Ovary (tissue), 9 donors: ENCODE data around the gene CDKAL1. TPM values are rescaled to one million over a fixed set of nuclear protein-coding genes. Genes with fewer than 3 reads are reported as not detected.
A peak's percentile ranks its signal among the peaks of the same experiment; 100 is the strongest.

Experiments
- DNase-seq, 5 donors: peaks; one replicate each; pipeline ENCODE4 v3.0.0-alpha.2; 2019 to 2020
- H3K27ac ChIP-seq, 2 donors: fragments of 200-600 bp; one replicate each; pipeline versions ENCODE4 v1.5.1 to v1.8.0; 2019 to 2022
- H3K27me3 ChIP-seq: fragments of 200-600 bp; one replicate; pipeline ENCODE4 v1.8.0; 2022
- H3K36me3 ChIP-seq: fragments of 200-600 bp; sonication (generic); one replicate; pipeline ENCODE4 v1.5.1; 2019
- H3K4me1 ChIP-seq: one replicate; pipeline ENCODE4 v1.8.1; 2013; ENCODE audit warnings: mild to moderate bottlenecking, moderate library complexity; ENCODE audit not compliant: insufficient read depth
- H3K4me3 ChIP-seq: fragments of 200-600 bp; sonication (generic); one replicate; pipeline ENCODE4 v1.5.1; 2017
- H3K9me3 ChIP-seq, 2 donors: fragments of 200-600 bp in 1 of 2; sonication (generic) in 1 of 2; one replicate each; pipeline versions ENCODE4 v1.5.1 to v1.8.1; 2013 to 2019; ENCODE audit warnings: mild to moderate bottlenecking in 1 of 2, moderate library complexity in 1 of 2
- CTCF ChIP-seq, 3 donors: fragments of 450-650 bp in 2 of 3; fragments of 200-600 bp in 1 of 3; IDR thresholded peaks; one replicate each; pipeline versions ENCODE4 v1.5.1 to v1.8.0; 2016 to 2022; ENCODE audit warnings: antibody characterized with exemption in 3 of 3, mild to moderate bottlenecking in 1 of 3
- EP300 ChIP-seq: sonication (generic); formaldehyde crosslinking; IDR thresholded peaks from one replicate; pipeline ENCODE4 v1.6.1; 2017; ENCODE audit warnings: antibody characterized with exemption
- POLR2A ChIP-seq: fragments of 450-650 bp; IDR thresholded peaks from one replicate; pipeline ENCODE4 v1.6.1; 2017; ENCODE audit warnings: antibody characterized with exemption, mild to moderate bottlenecking, moderate library complexity
- WGBS, 3 donors: extraction: QIAGEN DNeasy Blood & Tissue Kit in 1 of 3; methylation state at CpG; one replicate each; pipeline versions ENCODE4 v1.1.5 to v1.1.7; 2013 to 2017; 5-methylcytosine and 5-hydroxymethylcytosine counted together
- intact Hi-C, 4 donors: fragments of 100-400 bp; cut with DNase I; formaldehyde crosslinking; loops; one replicate each; pipeline versions ENCODE4 v1.11.0 to v1.15.1; 2022 to 2023
- polyA plus RNA-seq, 2 donors: library from polyadenylated mRNA; stranded (reverse); fragments of 200-250 nt in 1 of 2; fragments of 350-450 nt in 1 of 2; fragmentation: Illumina TruSeq in 1 of 2; extraction: RNeasy Lipid Tissue Mini Kit (QIAGEN cat#74804) in 1 of 2; gene quantifications; one replicate each; pipeline ENCODE4 v1.2.3, GENCODE V29; 2013 to 2014
- total RNA-seq, 7 donors: library from RNA; depleted of rRNA in 2 of 7; stranded (reverse); fragments of >200 nt in 2 of 7; fragmentation: NEBNext Ultra II Directional in 3 of 7; extraction: Animal tissue kit (Norgen Biotek cat#: 25700) in 3 of 7; gene quantifications; one replicate each; pipeline versions ENCODE4 v1.1.0 to v1.2.4, GENCODE V29; 2016 to 2023
- donor health status: DM: no; HTN: no; CAD: no; lungs with moderate emphysema.
- donor health status: DM: no; HTN: no; CAD: no.
- donor health status: Bipolar disorder and iron deficiency.
- donor health status: DM: yes; HTN: yes; CAD: no.
- donor health status: DM: no; HTN: no; CAD: no.
- donor health status: DM: yes; HTN: yes; CAD: no.

CDKAL1 gene
- total and polyA plus RNA-seq, 9 donors = 6.8 to 21.3 (median 18.9) TPM

- H3K27me3 ChIP-seq = no peaks in the 10 kb centered on the region
- DNase-seq = no peak
- no peaks in the 10 kb centered on the region for H3K36me3 ChIP-seq
- no peak overlapping the region for H3K27ac ChIP-seq
- H3K9me3 ChIP-seq = no peaks in the 10 kb centered on the region
- intact Hi-C loops = no loop called here
- H3K4me1 ChIP-seq = no peaks in the 10 kb centered on the region
- no peak overlapping the region for H3K4me3 ChIP-seq
- 51 to 63% (median 61%) methylated on average over 4 of the region's 4 CpGs for WGBS, 3 donors
- no peak for TF ChIP-seq POLR2A
- TF ChIP-seq EP300 = no peak
- TF ChIP-seq CTCF (IDR thresholded peaks at IDR 0.05) = peak in 1 of 3 donors; percentile 6
These were observed 206.5 kb downstream of the CDKAL1 start for GRCh38 chr6:20740727-20741126.

GRCh38 chr6:20741490-20741889 lies 207.2 kb downstream of the CDKAL1 start:
- Histone ChIP-seq H3K36me3 (no peaks in the 10 kb centered on the region), H3K4me1 (no peaks in the 10 kb centered on the region), H3K27me3 (no peaks in the 10 kb centered on the region), H3K4me3 (no peak overlapping the region), H3K9me3 (no peaks in the 10 kb centered on the region), H3K27ac (no peak overlapping the region)
- 97 to 98% (median 97%) methylated on average over 2 of the region's 2 CpGs for WGBS, 3 donors
- no peak for TF ChIP-seq CTCF (IDR thresholded peaks at IDR 0.05)
- TF ChIP-seq EP300 = no peak
- no peak for TF ChIP-seq POLR2A
- DNase-seq = no peak
- intact Hi-C loops = no loop called here

GRCh38 chr6:20744911-20745557 lies 210.8 kb downstream of the CDKAL1 start:
- Histone ChIP-seq H3K27me3 (no peaks in the 10 kb centered on the region), H3K9me3 (no peaks in the 10 kb centered on the region), H3K4me1 (peaks cover 1% of the 10 kb centered on the region), H3K4me3 (no peak overlapping the region), H3K27ac (no peak overlapping the region), H3K36me3 (no peaks in the 10 kb centered on the region)
- TF ChIP-seq EP300 = no peak
- no peak for TF ChIP-seq CTCF (IDR thresholded peaks at IDR 0.05)
- no peak for TF ChIP-seq POLR2A
- no peak for DNase-seq
- 92 to 94% (median 94%) methylated on average over 9 of the region's 9 CpGs for WGBS, 3 donors
- intact Hi-C loops = no loop called here

- Histone ChIP-seq H3K4me3 (no peak overlapping the region), H3K9me3 (no peaks in the 10 kb centered on the region), H3K4me1 (peaks cover 5% of the 10 kb centered on the region), H3K27ac (no peak overlapping the region), H3K27me3 (no peaks in the 10 kb centered on the region), H3K36me3 (no peaks in the 10 kb centered on the region)
- TF ChIP-seq EP300 = no peak
- intact Hi-C loops = no loop called here
- WGBS, 3 donors = 82 to 91% (median 88%) methylated on average over 2 of the region's 2 CpGs
- DNase-seq = no peak
These were observed 211.8 kb downstream of the CDKAL1 start for GRCh38 chr6:20746024-20746423.

- intact Hi-C loops = no loop called here
- Histone ChIP-seq H3K4me3 (no peak overlapping the region), H3K36me3 (no peaks in the 10 kb centered on the region), H3K4me1 (peaks cover 6% of the 10 kb centered on the region), H3K9me3 (no peaks in the 10 kb centered on the region), H3K27me3 (no peaks in the 10 kb centered on the region), H3K27ac (no peak overlapping the region)
- WGBS, 3 donors = 65 to 75% (median 70%) methylated on average over 6 of the region's 6 CpGs
- no peak for DNase-seq
- TF ChIP-seq CTCF (IDR thresholded peaks at IDR 0.05) (no peak), EP300 (no peak), POLR2A (no peak)
These were observed 212.7 kb downstream of the CDKAL1 start for GRCh38 chr6:20746805-20747558.
